Measurements from ENCODE around the gene ILF2. TPM values are rescaled to one million over a fixed set of nuclear protein-coding genes. Genes with fewer than 3 reads are reported as not detected.

The ILF2 gene
- total RNA-seq, 1 experiment from 2014 or later, result 420 TPM

DNA sequence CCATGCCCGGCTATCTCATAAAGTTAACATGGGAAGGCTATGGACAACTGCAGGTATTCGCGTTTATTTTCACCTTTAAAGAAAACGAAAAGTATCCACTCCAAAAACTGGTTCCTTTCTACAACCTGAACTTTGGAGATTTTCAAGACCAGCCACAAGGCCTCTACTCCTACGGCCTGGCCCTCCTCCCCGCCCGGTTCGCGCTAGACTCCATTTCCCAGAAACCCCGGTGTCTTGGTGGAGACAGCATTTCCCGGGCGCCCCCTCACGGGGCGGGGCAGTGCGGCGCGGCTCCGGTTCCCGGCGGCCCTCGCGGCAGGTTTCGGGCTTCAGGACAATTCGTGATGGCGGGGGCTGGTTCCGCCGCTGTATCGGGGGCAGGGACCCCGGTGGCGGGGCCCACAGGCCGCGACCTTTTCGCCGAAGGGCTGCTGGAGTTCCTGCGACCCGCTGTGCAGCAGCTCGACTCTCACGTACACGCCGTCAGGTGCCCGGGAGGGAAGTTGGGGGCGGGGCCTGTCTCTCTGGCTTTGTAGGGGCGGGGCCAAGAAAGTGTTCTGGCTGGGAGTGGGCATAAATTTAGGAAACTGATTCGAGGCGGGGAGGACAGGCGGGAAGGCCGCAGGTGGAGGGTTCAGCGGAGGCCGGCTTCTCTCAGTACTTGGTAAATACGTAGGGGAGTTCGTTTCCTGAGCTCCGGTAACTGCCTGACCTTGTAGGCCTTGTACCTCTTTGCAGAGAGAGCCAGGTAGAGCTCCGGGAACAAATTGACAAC lies 12.2 kb downstream of the ILF2 start, which contains the start of gene SNAPIN:
Gene SNAPIN (plus strand): TSS at position 304 of the 775 bp plus-strand sequence. CDS start 41 bp downstream, at position 345.
- intact Hi-C loops (cut with micrococcal nuclease; ENCODE audit: unreplicated experiment), result no loop called here

DNA sequence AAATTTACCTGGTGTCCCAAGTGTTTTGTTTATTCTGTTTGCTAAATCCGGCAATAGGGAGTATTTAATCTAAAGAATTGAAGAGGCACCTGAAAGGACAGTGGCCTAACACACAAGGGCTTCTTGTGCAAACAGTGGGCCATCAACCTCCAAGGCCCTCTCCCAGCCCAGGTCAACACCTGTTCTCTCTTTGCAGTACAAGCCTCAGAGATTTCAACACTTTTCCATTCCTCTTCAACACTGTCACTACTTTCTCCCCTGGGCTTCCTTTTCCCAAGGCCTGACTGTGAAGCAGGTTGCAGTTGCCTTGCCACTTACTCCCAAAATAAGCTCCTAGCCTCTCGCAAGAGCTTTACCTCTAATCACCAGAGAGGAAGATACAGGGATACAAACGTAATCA lies 15.5 kb downstream of the ILF2 start:
- ChIA-PET CTCF (no interaction called here), POLR2A (ENCODE audit: low non-redundant PET) (interaction anchor here (0.6 kb wide), 1 partner anchor 16 kb away, joined by 3 read pairs; no protein-coding TSS in a partner anchor)
- Histone ChIP-seq H3K9me3 (ENCODE audit: low read depth, low read length, poor library complexity, severe bottlenecking) (no peaks in the 10 kb centered on the region), H3K36me3 (ENCODE audit: insufficient read depth, low read length, poor library complexity, severe bottlenecking) (no peaks in the 10 kb centered on the region), H3K27me3 (replicated peaks; ENCODE audit: insufficient read depth, low read depth, low read length, poor library complexity) (no peaks in the 10 kb centered on the region), H3K4me3 (ENCODE audit: low read depth, low read length, poor library complexity, severe bottlenecking) (no peak overlapping the region), H3K27ac (ENCODE audit: low read depth, low read length, poor library complexity, severe bottlenecking) (no peak overlapping the region), H3K4me1 (ENCODE audit: insufficient read depth, low read length, poor library complexity, severe bottlenecking) (peaks cover 13% of the 10 kb centered on the region)
- no peak for DNase-seq (ENCODE audit: low spot score)
- no TSS peak for BruUV-seq (replicated peaks)
- TF ChIP-seq, protein P1, sequence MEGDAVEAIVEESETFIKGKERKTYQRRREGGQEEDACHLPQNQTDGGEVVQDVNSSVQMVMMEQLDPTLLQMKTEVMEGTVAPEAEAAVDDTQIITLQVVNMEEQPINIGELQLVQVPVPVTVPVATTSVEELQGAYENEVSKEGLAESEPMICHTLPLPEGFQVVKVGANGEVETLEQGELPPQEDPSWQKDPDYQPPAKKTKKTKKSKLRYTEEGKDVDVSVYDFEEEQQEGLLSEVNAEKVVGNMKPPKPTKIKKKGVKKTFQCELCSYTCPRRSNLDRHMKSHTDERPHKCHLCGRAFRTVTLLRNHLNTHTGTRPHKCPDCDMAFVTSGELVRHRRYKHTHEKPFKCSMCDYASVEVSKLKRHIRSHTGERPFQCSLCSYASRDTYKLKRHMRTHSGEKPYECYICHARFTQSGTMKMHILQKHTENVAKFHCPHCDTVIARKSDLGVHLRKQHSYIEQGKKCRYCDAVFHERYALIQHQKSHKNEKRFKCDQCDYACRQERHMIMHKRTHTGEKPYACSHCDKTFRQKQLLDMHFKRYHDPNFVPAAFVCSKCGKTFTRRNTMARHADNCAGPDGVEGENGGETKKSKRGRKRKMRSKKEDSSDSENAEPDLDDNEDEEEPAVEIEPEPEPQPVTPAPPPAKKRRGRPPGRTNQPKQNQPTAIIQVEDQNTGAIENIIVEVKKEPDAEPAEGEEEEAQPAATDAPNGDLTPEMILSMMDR (conservative IDR thresholded peaks at IDR 0.05; ENCODE audit: low read depth, low read length), result no peak
- TF ChIP-seq EZH2 (IDR thresholded peaks at IDR 0.05; ENCODE audit: borderline replicate concordance, low read depth, low read length, poor library complexity, severe bottlenecking), result no peak
- intact Hi-C loops (cut with micrococcal nuclease; ENCODE audit: unreplicated experiment), result no loop called here

More for the DNA sequence above, 12.2 kb downstream of the ILF2 start, which contains the start of gene SNAPIN:
- ChIA-PET POLR2A (ENCODE audit: low non-redundant PET) (no interaction called here), CTCF (no interaction called here)
- H3K4me1 ChIP-seq (ENCODE audit: insufficient read depth, low read length, poor library complexity, severe bottlenecking), result peaks cover 13% of the 10 kb centered on the region
- BruUV-seq (replicated peaks), result no TSS peak
- TF ChIP-seq, protein P1 (conservative IDR thresholded peaks at IDR 0.05; ENCODE audit: low read depth, low read length), result no peak; the same call in 1 of the 2 replicates
- TF ChIP-seq EZH2 (IDR thresholded peaks at IDR 0.05; ENCODE audit: borderline replicate concordance, low read depth, low read length, poor library complexity, severe bottlenecking), result no peak
- H3K4me3 ChIP-seq (ENCODE audit: low read depth, low read length, poor library complexity, severe bottlenecking), result peak within 1 kb of the TSS; percentile 67
- peaks cover 29% of the 10 kb centered on the region for H3K36me3 ChIP-seq (ENCODE audit: insufficient read depth, low read length, poor library complexity, severe bottlenecking)
- H3K9me3 ChIP-seq (ENCODE audit: low read depth, low read length, poor library complexity, severe bottlenecking), result no peaks in the 10 kb centered on the region
- peak within 1 kb of the TSS; percentile 79 for H3K27ac ChIP-seq (ENCODE audit: low read depth, low read length, poor library complexity, severe bottlenecking)
- no peaks in the 10 kb centered on the region for H3K27me3 ChIP-seq (replicated peaks; ENCODE audit: insufficient read depth, low read depth, low read length, poor library complexity)
- peak; percentile 97 for DNase-seq (ENCODE audit: low spot score)

DNA sequence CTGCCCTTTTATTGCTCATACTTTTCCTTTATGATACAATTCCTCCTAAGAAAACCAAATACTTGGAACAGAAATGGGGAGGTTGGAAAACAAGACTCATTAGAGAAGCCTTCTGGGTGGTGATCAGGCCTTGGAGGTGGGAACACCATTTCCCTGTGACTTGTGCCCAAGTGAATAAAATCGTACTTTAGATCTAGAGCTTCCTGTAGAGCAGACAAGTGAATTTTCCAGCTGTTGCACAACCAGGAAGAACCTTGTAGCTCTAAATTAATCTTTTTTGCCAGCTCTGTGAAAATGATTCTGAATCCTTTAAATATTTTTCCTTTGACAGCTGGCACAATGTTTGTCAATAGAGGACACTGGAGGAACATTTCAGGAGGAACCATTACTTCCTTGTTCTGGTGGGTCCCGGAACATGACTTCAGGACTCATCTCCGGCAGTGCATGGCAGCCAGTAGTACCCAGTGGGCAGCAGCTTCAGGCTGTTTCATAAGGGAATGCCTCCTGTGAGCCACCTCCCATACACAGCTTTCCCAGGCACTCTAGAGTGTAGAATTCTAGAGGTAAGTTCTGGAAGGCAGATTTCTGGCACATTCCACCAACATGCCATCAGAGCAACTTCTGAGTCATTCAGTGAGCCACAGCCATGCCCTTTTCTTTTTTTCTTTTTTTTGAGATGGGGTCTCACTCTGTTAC lies 17.8 kb downstream of the ILF2 start:
- peaks cover under 1% of the 10 kb centered on the region for H3K4me1 ChIP-seq (ENCODE audit: insufficient read depth, low read length, poor library complexity, severe bottlenecking)
- H3K36me3 ChIP-seq (ENCODE audit: insufficient read depth, low read length, poor library complexity, severe bottlenecking), result no peaks in the 10 kb centered on the region
- no peak for DNase-seq (ENCODE audit: low spot score)
- no peaks in the 10 kb centered on the region for H3K9me3 ChIP-seq (ENCODE audit: low read depth, low read length, poor library complexity, severe bottlenecking)
- TF ChIP-seq, protein P1 (conservative IDR thresholded peaks at IDR 0.05; ENCODE audit: low read depth, low read length), result no peak
- TF ChIP-seq EZH2 (IDR thresholded peaks at IDR 0.05; ENCODE audit: borderline replicate concordance, low read depth, low read length, poor library complexity, severe bottlenecking), result no peak
- no TSS peak for BruUV-seq (replicated peaks)
- ChIA-PET CTCF (no interaction called here), POLR2A (ENCODE audit: low non-redundant PET) (no interaction called here)
- intact Hi-C loops (cut with micrococcal nuclease; ENCODE audit: unreplicated experiment), result no loop called here
- H3K4me3 ChIP-seq (ENCODE audit: low read depth, low read length, poor library complexity, severe bottlenecking), result no peak overlapping the region
- no peaks in the 10 kb centered on the region for H3K27me3 ChIP-seq (replicated peaks; ENCODE audit: insufficient read depth, low read depth, low read length, poor library complexity)
- no peak overlapping the region for H3K27ac ChIP-seq (ENCODE audit: low read depth, low read length, poor library complexity, severe bottlenecking)

Data from A673 (cell line).